Tibial artery (tissue), 4 donors: ENCODE data around the gene MCC.

ENCODE experiments used
- DNase-seq, 2 donors: peaks; one replicate each; pipeline ENCODE4 v3.0.0-alpha.2; 2019
- H3K27ac ChIP-seq, 2 donors: fragments of 200-600 bp; sonication (generic) in 1 of 2; 1 replicate in 1 of 2; 2 replicates in 1 of 2; pipeline ENCODE4 v1.5.1; 2018 to 2019; ENCODE audit warnings: mild to moderate bottlenecking in 1 of 2
- H3K27me3 ChIP-seq, 2 donors: fragments of 200-600 bp; sonication (generic) in 1 of 2; one replicate each; pipeline versions ENCODE4 v1.5.1 to v1.6.0; 2016 to 2019
- H3K36me3 ChIP-seq, 3 donors: fragments of 200-600 bp; sonication (generic) in 2 of 3; one replicate each; pipeline ENCODE4 v1.5.1; 2016 to 2019; ENCODE audit warnings: mild to moderate bottlenecking in 2 of 3
- H3K4me1 ChIP-seq, 4 donors: fragments of 200-600 bp; sonication (generic) in 2 of 4; 1 replicate in 3 of 4; 2 replicates in 1 of 4; pipeline ENCODE4 v1.5.1; 2016 to 2019
- H3K4me3 ChIP-seq, 2 donors: fragments of 200-600 bp; sonication (generic) in 1 of 2; 1 replicate in 1 of 2; 2 replicates in 1 of 2; pipeline ENCODE4 v1.5.1; 2018 to 2019; ENCODE audit warnings: mild to moderate bottlenecking in 2 of 2
- H3K9me3 ChIP-seq, 3 donors: fragments of 200-600 bp; sonication (generic) in 1 of 3; one replicate each; pipeline ENCODE4 v1.5.1; 2016 to 2019
- intact Hi-C: fragments of 100-400 bp; cut with DNase I; formaldehyde crosslinking; loops from one replicate; pipeline ENCODE4 v1.15.0; 2023; ENCODE audit warnings: low total_unique reads
- TF ChIP-seq, protein P1 (sequence below), 2 experiments: fragments of 200-600 bp in 1 of 2; fragments of 450-650 bp in 1 of 2; IDR thresholded peaks; one replicate each; pipeline ENCODE4 v1.5.1; 2017 to 2019; ENCODE audit warnings: antibody characterized with exemption in 2 of 2, mild to moderate bottlenecking in 1 of 2, moderate library complexity in 1 of 2

MCC gene

DNA sequence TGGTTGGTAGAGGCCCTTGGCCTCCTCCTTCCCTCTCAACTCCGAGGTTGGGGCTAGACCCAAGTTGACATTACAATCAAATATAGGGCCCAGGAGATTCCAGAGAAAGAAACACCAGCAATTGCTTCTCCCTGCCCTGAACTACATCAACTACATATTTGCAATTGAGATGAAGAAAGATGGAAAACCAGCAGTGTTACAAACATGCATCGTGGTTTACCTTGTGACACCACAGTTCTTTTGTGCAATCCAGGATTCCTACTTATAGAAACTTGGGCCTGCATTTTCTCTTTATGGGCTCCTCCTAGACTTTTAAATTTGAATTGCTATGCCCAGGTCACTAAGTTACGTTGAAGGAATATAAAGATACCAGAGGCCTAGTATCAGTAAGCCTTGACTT lies 384.9 kb downstream of the MCC start:
- intact Hi-C loops, result no loop called here
- TF ChIP-seq, protein P1, sequence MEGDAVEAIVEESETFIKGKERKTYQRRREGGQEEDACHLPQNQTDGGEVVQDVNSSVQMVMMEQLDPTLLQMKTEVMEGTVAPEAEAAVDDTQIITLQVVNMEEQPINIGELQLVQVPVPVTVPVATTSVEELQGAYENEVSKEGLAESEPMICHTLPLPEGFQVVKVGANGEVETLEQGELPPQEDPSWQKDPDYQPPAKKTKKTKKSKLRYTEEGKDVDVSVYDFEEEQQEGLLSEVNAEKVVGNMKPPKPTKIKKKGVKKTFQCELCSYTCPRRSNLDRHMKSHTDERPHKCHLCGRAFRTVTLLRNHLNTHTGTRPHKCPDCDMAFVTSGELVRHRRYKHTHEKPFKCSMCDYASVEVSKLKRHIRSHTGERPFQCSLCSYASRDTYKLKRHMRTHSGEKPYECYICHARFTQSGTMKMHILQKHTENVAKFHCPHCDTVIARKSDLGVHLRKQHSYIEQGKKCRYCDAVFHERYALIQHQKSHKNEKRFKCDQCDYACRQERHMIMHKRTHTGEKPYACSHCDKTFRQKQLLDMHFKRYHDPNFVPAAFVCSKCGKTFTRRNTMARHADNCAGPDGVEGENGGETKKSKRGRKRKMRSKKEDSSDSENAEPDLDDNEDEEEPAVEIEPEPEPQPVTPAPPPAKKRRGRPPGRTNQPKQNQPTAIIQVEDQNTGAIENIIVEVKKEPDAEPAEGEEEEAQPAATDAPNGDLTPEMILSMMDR (IDR thresholded peaks at IDR 0.05), result no peak
- H3K4me1 ChIP-seq, result no peaks in the 10 kb centered on the region

DNA sequence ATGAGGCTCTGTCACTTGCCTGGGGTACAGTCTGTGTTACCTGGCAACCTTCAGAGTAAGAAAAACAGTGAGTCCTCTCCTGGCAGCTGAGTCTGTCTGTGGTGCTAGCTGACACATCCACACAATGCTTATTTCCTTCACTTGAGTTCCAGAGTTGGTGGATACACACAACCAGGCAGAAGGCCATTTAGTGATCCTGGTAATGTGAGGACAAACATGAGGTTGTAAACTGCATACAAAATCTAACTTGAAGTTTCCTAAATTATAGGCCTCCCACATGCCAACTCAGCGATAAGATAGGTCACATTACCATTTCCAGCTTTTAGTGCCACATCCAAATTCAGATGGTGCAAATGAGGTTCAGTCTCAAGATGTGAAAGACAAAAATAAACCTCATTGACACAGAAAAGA lies 386.1 kb downstream of the MCC start:
- Histone ChIP-seq H3K4me1 (no peaks in the 10 kb centered on the region), H3K27ac (no peak overlapping the region), H3K4me3 (no peak overlapping the region), H3K36me3 (peaks cover 0 to 4% (median 0%) of the 10 kb centered on the region in 3 donors), H3K9me3 (no peaks in the 10 kb centered on the region), H3K27me3 (no peaks in the 10 kb centered on the region)
- TF ChIP-seq, protein P1 (IDR thresholded peaks at IDR 0.05), result no peak
- intact Hi-C loops, result no loop called here
- DNase-seq, result no peak

More for the DNA sequence above, 384.9 kb downstream of the MCC start:
- H3K27ac ChIP-seq, result no peak overlapping the region
- no peak overlapping the region for H3K4me3 ChIP-seq
- no peaks in the 10 kb centered on the region for H3K27me3 ChIP-seq
- no peak for DNase-seq
- H3K9me3 ChIP-seq, result no peaks in the 10 kb centered on the region
- H3K36me3 ChIP-seq, result peaks cover 0 to 4% (median 0%) of the 10 kb centered on the region in 3 donors

DNA sequence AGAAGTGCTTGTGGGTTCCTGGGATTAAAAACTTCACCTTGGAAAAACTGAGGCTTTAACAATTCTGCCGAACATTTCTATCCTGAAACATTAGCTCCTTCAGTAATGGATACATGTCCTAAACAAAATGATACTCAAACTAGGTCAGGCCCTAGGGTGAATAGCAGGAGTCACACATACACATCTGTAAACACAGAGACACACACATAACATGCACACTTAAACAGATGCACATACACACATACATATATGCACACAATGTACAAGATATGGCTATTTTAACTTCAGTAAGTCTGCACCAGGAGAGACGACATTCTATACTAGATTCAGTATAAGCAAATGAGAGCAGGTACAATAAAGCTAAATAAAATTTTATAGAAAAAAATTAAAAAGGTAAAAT lies 387.3 kb downstream of the MCC start:
- peaks cover 0 to 4% (median 0%) of the 10 kb centered on the region in 3 donors for H3K36me3 ChIP-seq
- no peak overlapping the region for H3K4me3 ChIP-seq
- no peaks in the 10 kb centered on the region for H3K9me3 ChIP-seq
- DNase-seq, result no peak
- TF ChIP-seq, protein P1 (IDR thresholded peaks at IDR 0.05), result no peak
- H3K27me3 ChIP-seq, result no peaks in the 10 kb centered on the region
- H3K27ac ChIP-seq, result no peak overlapping the region
- no peaks in the 10 kb centered on the region for H3K4me1 ChIP-seq
- intact Hi-C loops, result no loop called here

DNA sequence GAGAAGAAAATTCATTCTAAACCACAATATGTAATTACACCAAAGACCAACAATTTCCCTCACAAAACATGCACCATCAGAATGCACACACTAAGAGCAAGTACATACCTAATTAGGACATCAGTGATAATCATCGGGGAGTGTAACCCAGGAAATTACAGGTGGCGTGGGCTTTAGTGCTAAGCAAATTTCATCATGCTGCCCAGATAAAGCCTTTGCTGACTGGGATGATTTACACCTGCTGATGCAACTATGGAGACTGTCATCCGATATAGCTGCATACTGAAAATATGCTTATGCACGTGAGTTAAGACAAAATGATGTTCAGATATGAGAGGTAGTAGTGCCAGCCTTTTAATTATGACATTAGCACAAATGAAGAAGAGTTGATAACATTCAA lies 388.4 kb downstream of the MCC start:
- Histone ChIP-seq H3K27ac (no peak overlapping the region), H3K9me3 (no peaks in the 10 kb centered on the region), H3K36me3 (peaks cover 0 to 4% (median 0%) of the 10 kb centered on the region in 3 donors), H3K27me3 (no peaks in the 10 kb centered on the region), H3K4me3 (no peak overlapping the region), H3K4me1 (no peaks in the 10 kb centered on the region)
- intact Hi-C loops, result no loop called here
- no peak for DNase-seq
- TF ChIP-seq, protein P1 (IDR thresholded peaks at IDR 0.05), result no peak

GRCh38 chr5:113098378-113098777 lies 389.9 kb downstream of the MCC start:
- Histone ChIP-seq H3K36me3 (peaks cover 0 to 4% (median 0%) of the 10 kb centered on the region in 3 donors), H3K9me3 (no peaks in the 10 kb centered on the region), H3K4me3 (no peak overlapping the region), H3K4me1 (no peaks in the 10 kb centered on the region), H3K27ac (no peak overlapping the region), H3K27me3 (no peaks in the 10 kb centered on the region)
- intact Hi-C loops, result no loop called here
- TF ChIP-seq, protein P1 (IDR thresholded peaks at IDR 0.05), result no peak
- DNase-seq, result no peak

- DNase-seq, result no peak
- intact Hi-C loops, result no loop called here
- H3K9me3 ChIP-seq, result no peaks in the 10 kb centered on the region
- H3K36me3 ChIP-seq, result peaks cover 0 to 4% (median 0%) of the 10 kb centered on the region in 3 donors
- H3K4me3 ChIP-seq, result no peak overlapping the region
- H3K27ac ChIP-seq, result no peak overlapping the region
- TF ChIP-seq, protein P1 (IDR thresholded peaks at IDR 0.05), result no peak
- peaks cover 0 to 4% (median 4%) of the 10 kb centered on the region in 4 donors for H3K4me1 ChIP-seq
- no peaks in the 10 kb centered on the region for H3K27me3 ChIP-seq
These were observed 392.4 kb downstream of the MCC start for GRCh38 chr5:113095831-113096230.
